GM10248 (cell line): ENCODE measurements around the gene ENAH.
"Not testable (repeated sequence)": the region's sequence is repeated elsewhere in the genome, so short reads cannot be mapped to it uniquely, and the experiment has no call there.

Experiments
- CTCF ChIA-PET: fragments of 300-600 bp; sonication (Branson Sonifier 250); formaldehyde crosslinking; extraction: SDS; loops from one replicate; lab custom pipeline; 2021; ENCODE audit warnings: antibody characterized with exemption; lab: Yijun Ruan, JAX
- POLR2A ChIA-PET: fragments of 350-650 bp; sonication (Branson Sonifier 250); formaldehyde crosslinking; extraction: SDS; loops from one replicate; lab custom pipeline; 2020; ENCODE audit warnings: antibody characterized with exemption; lab: Yijun Ruan, JAX
- DNase-seq: peaks from one replicate; pipeline ENCODE4 v3.0.0; 2012; ENCODE audit errors: extremely low spot score
- CTCF ChIP-seq: IDR thresholded peaks from 2 replicates; pipeline ENCODE4 v1.5.1; 2012; ENCODE audit warnings: mild to moderate bottlenecking, low read depth; ENCODE audit errors: extremely low read depth, missing control alignments, control extremely low read depth

ENAH gene

GRCh38 chr1:225514671-225515081 lies 138.2 kb downstream of the ENAH start:
- no peak for TF ChIP-seq CTCF
- ChIA-PET CTCF (no interaction called here), POLR2A (no interaction called here)
- DNase-seq = no peak

GRCh38 chr1:225513576-225513975 lies 139.3 kb downstream of the ENAH start:
- DNase-seq, POLR2A ChIA-PET: not testable (repeated sequence)
- CTCF ChIA-PET = interaction anchor here (0.8 kb wide), 1 partner anchor 33 kb away, joined by 4 read pairs; no protein-coding TSS in a partner anchor

GRCh38 chr1:225511828-225512381 lies 141.0 kb downstream of the ENAH start:
- no peak for DNase-seq
- CTCF ChIA-PET = no interaction called here
- POLR2A ChIA-PET = no interaction called here
- no peak for TF ChIP-seq CTCF

GRCh38 chr1:225510740-225511139 lies 142.2 kb downstream of the ENAH start:
- DNase-seq, POLR2A ChIA-PET, CTCF ChIA-PET: not testable (repeated sequence)

GRCh38 chr1:225509770-225510169 lies 143.2 kb downstream of the ENAH start:
- ChIA-PET CTCF (interaction anchor here (1.8 to 2.0 kb wide), 2 partner anchors 13 to 35 kb away, joined by 3 to 6 read pairs; no protein-coding TSS in a partner anchor), POLR2A (no interaction called here)
- no peak for TF ChIP-seq CTCF
- DNase-seq = no peak

- no peak for DNase-seq
- CTCF ChIA-PET = interaction anchor here (1.4 to 2.1 kb wide), 4 partner anchors 14 to 478 kb away, joined by 3 to 6 read pairs (median 4); no protein-coding TSS in a partner anchor
- POLR2A ChIA-PET = no interaction called here
- TF ChIP-seq CTCF = no peak
Observed at GRCh38 chr1:225509376-225509707, 143.6 kb downstream of the ENAH start.

- ChIA-PET CTCF (interaction anchor here (1.1 to 2.1 kb wide), 7 partner anchors 8 to 479 kb away, joined by 3 to 6 read pairs (median 4); no protein-coding TSS in a partner anchor), POLR2A (no interaction called here)
- DNase-seq = no peak
- TF ChIP-seq CTCF = no peak
Observed at GRCh38 chr1:225508538-225509375, 144.2 kb downstream of the ENAH start.
